ENCODE measurements around the gene APOBEC3B. TPM values are rescaled to one million over a fixed set of nuclear protein-coding genes. Genes with fewer than 3 reads are reported as not detected.

Gene APOBEC3B
- total RNA-seq, result 9.7 and 31.5 TPM in 2 replicates

GRCh38 chr22:38981992-38982927 lies at the start of gene APOBEC3B:
APOBEC3B (plus strand) TSS chr22:38982347; CDS start chr22:38982454, 107 bp downstream.

DNA sequence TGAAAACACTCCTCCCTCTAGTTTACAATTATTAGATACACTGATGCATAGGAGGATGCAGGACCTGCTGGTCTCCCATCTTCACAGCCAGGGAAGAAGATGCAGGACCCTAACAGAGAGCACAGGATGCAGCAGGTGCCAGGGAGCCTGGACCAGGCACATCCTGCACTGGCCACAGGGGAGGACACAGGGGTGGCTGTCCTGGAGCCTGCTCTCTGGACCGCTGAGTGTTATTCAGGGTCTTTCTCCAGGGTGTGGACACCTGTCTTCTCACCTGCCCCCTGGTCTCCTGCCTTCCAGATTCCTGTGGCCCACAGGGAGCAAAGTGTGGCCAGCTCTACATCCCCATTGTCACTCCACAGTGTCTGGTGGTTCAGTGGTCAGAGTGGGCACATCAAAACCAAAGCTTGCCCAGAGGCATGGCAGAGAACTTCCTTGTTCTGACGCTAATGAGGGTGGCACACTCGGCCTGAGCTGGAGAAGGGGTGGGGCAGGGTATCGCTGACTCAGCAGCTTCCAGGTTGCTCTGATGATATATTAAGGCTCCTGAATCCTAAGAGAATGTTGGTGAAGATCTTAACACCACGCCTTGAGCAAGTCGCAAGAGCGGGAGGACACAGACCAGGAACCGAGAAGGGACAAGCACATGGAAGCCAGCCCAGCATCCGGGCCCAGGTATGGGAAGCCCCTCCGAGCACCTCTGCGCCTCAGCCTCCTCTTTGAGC lies 24.9 kb upstream of the APOBEC3B start, which contains the start of gene APOBEC3A:
Gene APOBEC3A, plus strand, starts transcription at position 564 of the 725 bp plus-strand sequence. Its CDS starts 83 bp downstream, at position 647.

DNA sequence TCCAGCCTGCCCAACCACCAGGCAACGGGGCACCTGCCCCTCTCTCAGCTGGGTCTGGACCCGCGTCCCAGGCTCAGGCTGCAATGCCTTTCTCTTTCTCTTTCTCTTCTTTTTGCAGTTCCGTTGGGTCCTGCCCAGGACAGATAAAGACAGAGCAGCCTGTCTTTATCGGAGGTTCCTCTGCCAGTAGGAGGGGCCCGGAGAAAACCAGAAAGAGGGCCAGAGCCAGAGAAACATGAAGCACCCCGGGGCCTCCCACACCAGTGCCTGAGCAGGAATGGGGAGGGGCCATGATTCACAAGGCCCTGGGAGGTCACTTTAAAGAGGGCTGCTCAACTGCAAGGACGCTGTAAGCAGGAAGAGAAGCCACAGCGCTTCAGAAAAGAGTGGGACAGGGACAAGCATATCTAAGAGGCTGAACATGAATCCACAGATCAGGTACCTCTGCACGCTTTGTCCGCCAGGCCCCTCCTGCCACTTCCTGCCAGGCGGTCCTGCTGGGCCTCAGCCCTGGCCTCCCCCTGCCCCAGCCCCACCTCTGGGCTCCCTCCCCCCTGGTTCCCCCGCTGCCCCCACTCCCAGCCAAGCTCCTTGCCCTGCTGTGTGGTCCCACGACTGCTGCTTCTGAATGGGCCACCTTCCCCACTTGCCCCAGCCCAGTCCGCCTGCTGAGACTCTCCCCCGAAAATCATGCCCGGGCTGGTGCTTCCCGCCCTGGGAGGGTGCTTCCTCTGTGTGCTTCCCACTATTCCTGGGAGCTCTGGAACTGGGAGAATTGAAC lies 32.0 kb downstream of the APOBEC3B start, which contains the start of gene APOBEC3C:
Gene APOBEC3C, plus strand, starts transcription at position 316 of the 781 bp plus-strand sequence. Its CDS starts 106 bp downstream, at position 422.

DNA sequence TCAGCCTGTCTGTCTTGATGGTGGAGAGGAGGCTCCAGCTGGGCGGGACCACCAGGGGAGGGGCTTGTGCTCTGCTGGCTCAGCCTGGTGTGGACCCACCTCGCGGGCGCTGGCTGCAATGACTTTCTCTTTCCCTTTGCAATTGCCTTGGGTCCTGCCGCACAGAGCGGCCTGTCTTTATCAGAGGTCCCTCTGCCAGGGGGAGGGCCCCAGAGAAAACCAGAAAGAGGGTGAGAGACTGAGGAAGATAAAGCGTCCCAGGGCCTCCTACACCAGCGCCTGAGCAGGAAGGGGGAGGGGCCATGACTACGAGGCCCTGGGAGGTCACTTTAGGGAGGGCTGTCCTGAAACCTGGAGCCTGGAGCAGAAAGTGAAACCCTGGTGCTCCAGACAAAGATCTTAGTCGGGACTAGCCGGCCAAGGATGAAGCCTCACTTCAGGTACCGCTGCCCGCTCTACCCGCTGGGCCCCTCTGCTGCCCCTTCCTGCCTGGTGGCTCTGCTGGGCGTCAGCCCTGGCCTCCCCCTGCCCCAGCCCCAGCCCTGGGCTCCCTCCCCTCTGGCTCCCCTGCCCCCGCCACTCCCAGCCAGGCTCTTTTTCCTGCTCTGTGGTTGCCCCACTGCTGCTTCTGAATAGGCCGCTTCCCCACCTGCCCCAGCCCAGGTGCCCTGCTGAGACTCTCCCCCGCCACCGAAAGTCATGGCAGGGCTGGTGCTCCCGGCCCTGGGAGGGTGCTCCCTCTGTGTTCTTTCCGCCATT lies 58.6 kb downstream of the APOBEC3B start, which contains the start of gene APOBEC3F:
Gene APOBEC3F, plus strand, starts transcription at position 327 of the 759 bp plus-strand sequence. Its CDS starts 97 bp downstream, at position 424.

Other genes with a start within 250 kb of the APOBEC3B start
- gene SUN2, start 226.3 kb upstream of the APOBEC3B start, total RNA-seq, result 74.7 and 80.8 TPM in 2 replicates
- gene DNAL4, start 188.2 kb upstream of the APOBEC3B start, total RNA-seq, result 21.1 and 33.5 TPM in 2 replicates
- 0.78 and 4.4 TPM in 2 replicates for gene NPTXR, start 138.3 kb upstream of the APOBEC3B start, total RNA-seq
- gene CBX6, start 110.1 kb upstream of the APOBEC3B start, total RNA-seq, result 51.2 and 56.5 TPM in 2 replicates
- gene APOBEC3A, start 24.7 kb upstream of the APOBEC3B start, total RNA-seq, result not detected in 2 replicates
- gene APOBEC3C, start 31.9 kb downstream of the APOBEC3B start, total RNA-seq, result 26.5 and 31.0 TPM in 2 replicates
- 1.7 and 3.0 TPM in 2 replicates for gene APOBEC3D, start 38.8 kb downstream of the APOBEC3B start, total RNA-seq
- 3.9 and 5.5 TPM in 2 replicates for gene APOBEC3F, start 58.5 kb downstream of the APOBEC3B start, total RNA-seq
- gene APOBEC3G, start 94.9 kb downstream of the APOBEC3B start, total RNA-seq, result 13.0 and 13.6 TPM in 2 replicates
- 0.16 TPM in 1 of 2 replicates, not detected in the other for gene APOBEC3H, start 114.9 kb downstream of the APOBEC3B start, total RNA-seq
- 1.0 and 25.2 TPM in 2 replicates for gene CBX7, start 170.3 kb downstream of the APOBEC3B start, total RNA-seq

Measured in epithelial cell of alveolus of lung (primary cell).